ENCODE data around the gene RSPRY1.

DNA sequence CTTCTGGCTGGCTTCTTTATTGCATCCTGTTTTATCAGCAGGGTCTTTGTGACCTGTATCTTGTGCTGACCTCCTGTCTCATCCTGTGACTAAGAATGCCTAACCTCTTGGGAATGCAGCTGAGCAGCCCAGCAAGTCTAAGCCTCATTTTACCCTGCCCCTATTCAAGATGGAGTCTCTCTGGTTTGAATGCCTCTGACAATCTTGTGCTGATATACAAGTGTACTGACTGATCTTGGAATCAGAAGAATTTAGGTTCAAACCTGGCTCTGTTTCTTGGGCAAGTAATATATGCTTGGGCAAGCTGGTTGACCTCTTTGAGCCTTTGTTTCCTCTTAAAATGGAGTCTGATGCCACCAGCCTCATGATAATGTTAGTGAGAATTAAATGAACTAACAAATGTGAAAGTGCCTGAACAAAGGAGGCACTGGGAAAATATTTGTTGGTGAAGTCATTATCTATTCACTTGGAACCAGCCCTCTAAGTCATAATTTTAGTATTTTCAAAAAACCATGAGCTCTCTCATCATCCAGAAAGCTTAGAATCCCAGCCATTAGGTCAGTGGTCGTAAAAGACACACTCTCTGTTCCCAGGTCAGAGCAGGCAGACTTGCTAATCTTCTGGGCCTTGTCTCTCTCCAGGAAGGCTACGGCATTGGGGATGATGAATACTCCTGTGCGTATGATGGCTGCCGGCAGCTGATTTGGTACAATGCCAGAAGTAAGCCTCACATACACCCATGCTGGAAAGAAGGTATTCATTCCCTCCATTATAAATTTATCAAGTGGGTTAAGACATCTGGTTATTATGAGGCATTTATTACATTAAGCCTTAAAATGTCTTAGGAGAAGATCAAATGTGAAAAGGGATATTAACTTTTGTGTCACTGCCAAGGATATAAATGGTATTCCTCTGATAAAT is 40.8 kb downstream of the RSPRY1 start:
- no peak for TF ChIP-seq POLR2A (IDR thresholded peaks at IDR 0.05; ENCODE audit: low read depth)
- TF ChIP-seq, protein P1, sequence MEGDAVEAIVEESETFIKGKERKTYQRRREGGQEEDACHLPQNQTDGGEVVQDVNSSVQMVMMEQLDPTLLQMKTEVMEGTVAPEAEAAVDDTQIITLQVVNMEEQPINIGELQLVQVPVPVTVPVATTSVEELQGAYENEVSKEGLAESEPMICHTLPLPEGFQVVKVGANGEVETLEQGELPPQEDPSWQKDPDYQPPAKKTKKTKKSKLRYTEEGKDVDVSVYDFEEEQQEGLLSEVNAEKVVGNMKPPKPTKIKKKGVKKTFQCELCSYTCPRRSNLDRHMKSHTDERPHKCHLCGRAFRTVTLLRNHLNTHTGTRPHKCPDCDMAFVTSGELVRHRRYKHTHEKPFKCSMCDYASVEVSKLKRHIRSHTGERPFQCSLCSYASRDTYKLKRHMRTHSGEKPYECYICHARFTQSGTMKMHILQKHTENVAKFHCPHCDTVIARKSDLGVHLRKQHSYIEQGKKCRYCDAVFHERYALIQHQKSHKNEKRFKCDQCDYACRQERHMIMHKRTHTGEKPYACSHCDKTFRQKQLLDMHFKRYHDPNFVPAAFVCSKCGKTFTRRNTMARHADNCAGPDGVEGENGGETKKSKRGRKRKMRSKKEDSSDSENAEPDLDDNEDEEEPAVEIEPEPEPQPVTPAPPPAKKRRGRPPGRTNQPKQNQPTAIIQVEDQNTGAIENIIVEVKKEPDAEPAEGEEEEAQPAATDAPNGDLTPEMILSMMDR (IDR thresholded peaks at IDR 0.05): no peak

Measured in esophagus muscularis mucosa (tissue), 3 donors.